GM23338 (cell line): ENCODE data around the gene KIF1A. TPM values are rescaled to one million over a fixed set of nuclear protein-coding genes. Genes with fewer than 3 reads are reported as not detected.

ENCODE experiments used
- ATAC-seq: fragments of 200-7000 bp; cut with Tn5 transposase; 3 replicates; pipeline ENCODE4 v1.9.1; 2020
- DNase-seq: peaks from one replicate; pipeline ENCODE4 v3.0.0-alpha.2; 2015; ENCODE audit warnings: low spot score
- H2AFZ ChIP-seq: fragments of 200-600 bp; sonication (generic); 2 replicates; pipeline ENCODE4 v1.8.0; 2016; ENCODE audit warnings: antibody characterized with exemption, mild to moderate bottlenecking, moderate library complexity
- H3F3A ChIP-seq: fragments of 200-600 bp; sonication (generic); replicated peaks from 2 replicates; pipeline ENCODE4 v1.8.0; 2017; ENCODE audit warnings: antibody characterized with exemption, mixed run types, low read depth
- H3K27ac ChIP-seq: fragments of 200-600 bp; sonication (generic); 2 replicates; pipeline ENCODE4 v1.6.1; 2016; ENCODE audit warnings: low read depth
- H3K27me3 ChIP-seq: fragments of 200-600 bp; sonication (generic); 2 replicates; pipeline ENCODE4 v1.8.0; 2016; ENCODE audit warnings: mild to moderate bottlenecking, mixed run types, moderate library complexity; ENCODE audit not compliant: insufficient read depth
- H3K36me3 ChIP-seq: fragments of 200-600 bp; sonication (generic); 2 replicates; pipeline ENCODE4 v1.8.0; 2016; ENCODE audit warnings: mild to moderate bottlenecking; ENCODE audit not compliant: insufficient read depth
- H3K4me1 ChIP-seq: fragments of 200-600 bp; sonication (generic); 2 replicates; pipeline ENCODE4 v1.8.0; 2016; ENCODE audit warnings: mild to moderate bottlenecking, moderate library complexity; ENCODE audit not compliant: insufficient read depth
- H3K4me2 ChIP-seq: fragments of 200-600 bp; sonication (generic); 2 replicates; pipeline ENCODE4 v1.7.1; 2017; ENCODE audit warnings: mixed run types
- H3K4me3 ChIP-seq: fragments of 200-600 bp; sonication (generic); 2 replicates; pipeline ENCODE4 v1.6.1; 2016; ENCODE audit warnings: mixed run types
- H3K79me2 ChIP-seq: fragments of 200-600 bp; sonication (generic); replicated peaks from 2 replicates; pipeline ENCODE4 v1.8.0; 2017; ENCODE audit warnings: mild to moderate bottlenecking; ENCODE audit not compliant: insufficient read depth
- H3K9me2 ChIP-seq: fragments of 200-600 bp; sonication (generic); 2 replicates; pipeline ENCODE4 v1.8.0; 2017; ENCODE audit not compliant: insufficient read depth
- H4K20me1 ChIP-seq: fragments of 200-600 bp; sonication (generic); replicated peaks from 2 replicates; pipeline ENCODE4 v1.8.0; 2017; ENCODE audit warnings: mild to moderate bottlenecking; ENCODE audit not compliant: insufficient read depth
- H3K27ac Mint-ChIP-seq: 2 replicates; pipeline ENCODE4 v1.8.0; 2020; ENCODE audit warnings: inconsistent platforms, mild to moderate bottlenecking, moderate library complexity, mixed read lengths
- H3K27me3 Mint-ChIP-seq: 3 replicates; pipeline ENCODE4 v1.8.0; 2022; ENCODE audit warnings: low read depth, mild to moderate bottlenecking, moderate library complexity, mixed read lengths, inconsistent platforms; ENCODE audit not compliant: insufficient read depth, poor library complexity
- H3K36me3 Mint-ChIP-seq: 3 replicates; pipeline ENCODE4 v1.8.0; 2021; ENCODE audit warnings: low read depth, mild to moderate bottlenecking, inconsistent platforms, moderate library complexity, mixed read lengths
- H3K4me1 Mint-ChIP-seq: 3 replicates; pipeline ENCODE4 v1.8.0; 2020; ENCODE audit warnings: mild to moderate bottlenecking, inconsistent platforms, mixed read lengths
- H3K4me3 Mint-ChIP-seq: 3 replicates; pipeline ENCODE4 v1.8.0; 2021; ENCODE audit warnings: moderate library complexity, mild to moderate bottlenecking, inconsistent platforms, mixed read lengths
- H3K9me3 Mint-ChIP-seq: 3 replicates; pipeline ENCODE4 v1.8.0; 2020; ENCODE audit warnings: moderate library complexity, mild to moderate bottlenecking, inconsistent platforms, mixed read lengths
- CREB1 ChIP-seq: fragments of 250-450 bp; sonication (Bioruptor Pico); IDR thresholded peaks from 2 replicates; pipeline ENCODE4 v1.5.0; 2020; ENCODE audit warnings: low read depth, mild to moderate bottlenecking, moderate library complexity
- EZH2 ChIP-seq: fragments of 200-600 bp; sonication (generic); IDR thresholded peaks from one replicate; pipeline ENCODE4 v1.8.0; 2017; ENCODE audit warnings: antibody characterized with exemption, mild to moderate bottlenecking, low read depth; ENCODE audit not compliant: unreplicated experiment
- EZH2phosphoT487 ChIP-seq: fragments of 200-600 bp; sonication (generic); IDR thresholded peaks from one replicate; pipeline ENCODE4 v1.8.1; 2018; ENCODE audit warnings: antibody characterized with exemption; ENCODE audit not compliant: unreplicated experiment
- JUNB ChIP-seq: IDR thresholded peaks from one replicate; pipeline ENCODE4 v1.6.1; 2016; ENCODE audit warnings: antibody characterized with exemption; ENCODE audit not compliant: unreplicated experiment
- NANOG ChIP-seq: IDR thresholded peaks from 2 replicates; pipeline ENCODE4 v1.6.1; 2016; ENCODE audit warnings: antibody characterized with exemption, borderline replicate concordance
- POLR2AphosphoS5 ChIP-seq: IDR thresholded peaks from 2 replicates; pipeline ENCODE4 v1.6.1; 2016; ENCODE audit warnings: antibody characterized with exemption, low read depth
- STAT1 ChIP-seq: IDR thresholded peaks from one replicate; pipeline ENCODE4 v1.6.1; 2016; ENCODE audit warnings: antibody characterized with exemption; ENCODE audit not compliant: unreplicated experiment
- ZNF114 ChIP-seq: fragments of 250-450 bp; sonication (Bioruptor Pico); IDR thresholded peaks from 2 replicates; pipeline ENCODE4 v1.5.0; 2020; ENCODE audit warnings: mild to moderate bottlenecking, moderate library complexity
- ZNF331 ChIP-seq: fragments of 250-450 bp; sonication (Bioruptor Pico); IDR thresholded peaks from 2 replicates; pipeline ENCODE4 v1.5.0; 2020; ENCODE audit warnings: low read depth, mild to moderate bottlenecking, moderate library complexity
- polyA plus RNA-seq: library from polyadenylated mRNA; unstranded; fragments of >200 nt; fragmentation: Nextera tagmentation; extraction: Ambion mirVana; gene quantifications from 2 replicates; pipeline ENCODE4 v1.2.1, GENCODE V29; 2016
- total RNA-seq: library from RNA; depleted of rRNA; stranded (reverse); fragments of >200 nt; shearing (Covaris generic); gene quantifications from 2 replicates; pipeline ENCODE4 v1.2.3, GENCODE V29; 2014
- TF ChIP-seq, protein P1 (sequence below): IDR thresholded peaks from one replicate; pipeline ENCODE4 v1.6.1; 2018; ENCODE audit warnings: antibody characterized with exemption; ENCODE audit not compliant: unreplicated experiment
- TF ChIP-seq, protein P2 (sequence below): IDR thresholded peaks from 2 replicates; pipeline ENCODE4 v1.6.1; 2016; ENCODE audit warnings: antibody characterized with exemption
- TF ChIP-seq, protein P3 (sequence below): fragments of 250-450 bp; sonication (Bioruptor Pico); IDR thresholded peaks from 2 replicates; pipeline ENCODE4 v1.5.0; 2020; ENCODE audit warnings: mild to moderate bottlenecking, moderate library complexity
- TF ChIP-seq, protein P4 (sequence below), 2 experiments: fragments of 200-600 bp in 1 of 2; sonication (generic) in 1 of 2; conservative IDR thresholded peaks; 2 replicates each; pipeline versions ENCODE4 v1.5.1 to v1.6.1; 2016 to 2017; ENCODE audit warnings: antibody characterized with exemption in 2 of 2, low read depth in 2 of 2, mild to moderate bottlenecking in 2 of 2, moderate library complexity in 1 of 2

The KIF1A gene
- total and polyA plus RNA-seq, 2 experiments from 2014 or later = 169 to 214 TPM

DNA sequence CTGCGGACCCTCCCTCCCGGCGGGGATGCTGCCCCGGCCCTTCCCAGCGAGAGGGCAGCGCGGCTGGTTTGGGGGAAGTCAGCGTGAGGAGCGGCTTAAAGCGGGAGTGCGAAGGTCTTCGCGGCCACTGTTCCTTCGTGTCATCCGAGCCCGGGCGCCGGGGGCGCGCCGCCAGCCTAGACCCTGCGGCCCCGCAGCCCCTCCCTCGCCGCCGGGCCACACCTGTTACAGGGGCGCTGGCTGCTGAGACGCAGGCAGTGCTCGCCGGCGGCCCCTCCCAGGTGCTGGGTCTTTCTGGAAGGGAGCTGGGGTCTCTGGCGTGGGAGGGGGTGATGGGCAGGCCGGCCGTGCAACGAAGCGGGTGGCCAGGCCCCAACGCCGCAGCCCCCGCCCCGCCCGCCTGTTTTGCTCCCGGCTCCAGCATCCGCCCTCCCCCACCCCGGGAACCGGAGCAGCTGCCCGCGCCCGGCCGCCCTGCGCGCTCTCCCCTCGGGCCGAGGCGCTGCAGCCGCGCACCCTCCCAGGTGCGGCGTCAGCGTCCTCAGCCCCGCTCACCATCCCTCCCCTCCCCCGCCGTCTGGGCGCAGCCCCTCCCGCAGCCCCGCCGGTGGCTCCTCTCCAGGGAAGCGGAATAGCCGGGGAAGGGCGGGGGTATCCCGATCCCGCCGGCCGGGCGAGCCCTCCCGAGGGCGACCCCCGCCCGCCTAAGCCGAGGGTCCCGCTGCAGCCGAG lies 727 bp downstream of the KIF1A start:
- Histone ChIP-seq H3F3A (0 out of 2 replicates have a peak, but pooled peaks cover 3% of the 10 kb centered on the region), H4K20me1 (peaks cover 30% of the 10 kb centered on the region), H3K27me3 (peaks cover 25% of the 10 kb centered on the region), H2AFZ (no peak overlapping the region), H3K36me3 (no peaks in the 10 kb centered on the region), H3K4me3 (peak overlapping the region; percentile 88), H3K9me2 (no peaks in the 10 kb centered on the region), H3K4me1 (peaks cover 14% of the 10 kb centered on the region; the same call in 1 of the 2 replicates), H3K4me2 (peak overlapping the region; percentile 91), H3K27ac (peak overlapping the region; percentile 84; the same call in 1 of the 2 replicates), H3K79me2 (peaks cover 48% of the 10 kb centered on the region)
- peak; percentile 47 for ATAC-seq
- TF ChIP-seq CREB1 (no peak), ZNF114 (CRISPR knock-in tag) (no peak), ZNF331 (no peak), NANOG (no peak), EZH2phosphoT487 (no peak), POLR2AphosphoS5 (no peak; the same call in 1 of the 2 replicates), STAT1 (no peak), EZH2 (no peak), JUNB (no peak)
- TF ChIP-seq, protein P1, sequence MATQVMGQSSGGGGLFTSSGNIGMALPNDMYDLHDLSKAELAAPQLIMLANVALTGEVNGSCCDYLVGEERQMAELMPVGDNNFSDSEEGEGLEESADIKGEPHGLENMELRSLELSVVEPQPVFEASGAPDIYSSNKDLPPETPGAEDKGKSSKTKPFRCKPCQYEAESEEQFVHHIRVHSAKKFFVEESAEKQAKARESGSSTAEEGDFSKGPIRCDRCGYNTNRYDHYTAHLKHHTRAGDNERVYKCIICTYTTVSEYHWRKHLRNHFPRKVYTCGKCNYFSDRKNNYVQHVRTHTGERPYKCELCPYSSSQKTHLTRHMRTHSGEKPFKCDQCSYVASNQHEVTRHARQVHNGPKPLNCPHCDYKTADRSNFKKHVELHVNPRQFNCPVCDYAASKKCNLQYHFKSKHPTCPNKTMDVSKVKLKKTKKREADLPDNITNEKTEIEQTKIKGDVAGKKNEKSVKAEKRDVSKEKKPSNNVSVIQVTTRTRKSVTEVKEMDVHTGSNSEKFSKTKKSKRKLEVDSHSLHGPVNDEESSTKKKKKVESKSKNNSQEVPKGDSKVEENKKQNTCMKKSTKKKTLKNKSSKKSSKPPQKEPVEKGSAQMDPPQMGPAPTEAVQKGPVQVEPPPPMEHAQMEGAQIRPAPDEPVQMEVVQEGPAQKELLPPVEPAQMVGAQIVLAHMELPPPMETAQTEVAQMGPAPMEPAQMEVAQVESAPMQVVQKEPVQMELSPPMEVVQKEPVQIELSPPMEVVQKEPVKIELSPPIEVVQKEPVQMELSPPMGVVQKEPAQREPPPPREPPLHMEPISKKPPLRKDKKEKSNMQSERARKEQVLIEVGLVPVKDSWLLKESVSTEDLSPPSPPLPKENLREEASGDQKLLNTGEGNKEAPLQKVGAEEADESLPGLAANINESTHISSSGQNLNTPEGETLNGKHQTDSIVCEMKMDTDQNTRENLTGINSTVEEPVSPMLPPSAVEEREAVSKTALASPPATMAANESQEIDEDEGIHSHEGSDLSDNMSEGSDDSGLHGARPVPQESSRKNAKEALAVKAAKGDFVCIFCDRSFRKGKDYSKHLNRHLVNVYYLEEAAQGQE = no peak
- TF ChIP-seq, protein P2, sequence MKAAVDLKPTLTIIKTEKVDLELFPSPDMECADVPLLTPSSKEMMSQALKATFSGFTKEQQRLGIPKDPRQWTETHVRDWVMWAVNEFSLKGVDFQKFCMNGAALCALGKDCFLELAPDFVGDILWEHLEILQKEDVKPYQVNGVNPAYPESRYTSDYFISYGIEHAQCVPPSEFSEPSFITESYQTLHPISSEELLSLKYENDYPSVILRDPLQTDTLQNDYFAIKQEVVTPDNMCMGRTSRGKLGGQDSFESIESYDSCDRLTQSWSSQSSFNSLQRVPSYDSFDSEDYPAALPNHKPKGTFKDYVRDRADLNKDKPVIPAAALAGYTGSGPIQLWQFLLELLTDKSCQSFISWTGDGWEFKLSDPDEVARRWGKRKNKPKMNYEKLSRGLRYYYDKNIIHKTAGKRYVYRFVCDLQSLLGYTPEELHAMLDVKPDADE = no peak
- TF ChIP-seq, protein P3, sequence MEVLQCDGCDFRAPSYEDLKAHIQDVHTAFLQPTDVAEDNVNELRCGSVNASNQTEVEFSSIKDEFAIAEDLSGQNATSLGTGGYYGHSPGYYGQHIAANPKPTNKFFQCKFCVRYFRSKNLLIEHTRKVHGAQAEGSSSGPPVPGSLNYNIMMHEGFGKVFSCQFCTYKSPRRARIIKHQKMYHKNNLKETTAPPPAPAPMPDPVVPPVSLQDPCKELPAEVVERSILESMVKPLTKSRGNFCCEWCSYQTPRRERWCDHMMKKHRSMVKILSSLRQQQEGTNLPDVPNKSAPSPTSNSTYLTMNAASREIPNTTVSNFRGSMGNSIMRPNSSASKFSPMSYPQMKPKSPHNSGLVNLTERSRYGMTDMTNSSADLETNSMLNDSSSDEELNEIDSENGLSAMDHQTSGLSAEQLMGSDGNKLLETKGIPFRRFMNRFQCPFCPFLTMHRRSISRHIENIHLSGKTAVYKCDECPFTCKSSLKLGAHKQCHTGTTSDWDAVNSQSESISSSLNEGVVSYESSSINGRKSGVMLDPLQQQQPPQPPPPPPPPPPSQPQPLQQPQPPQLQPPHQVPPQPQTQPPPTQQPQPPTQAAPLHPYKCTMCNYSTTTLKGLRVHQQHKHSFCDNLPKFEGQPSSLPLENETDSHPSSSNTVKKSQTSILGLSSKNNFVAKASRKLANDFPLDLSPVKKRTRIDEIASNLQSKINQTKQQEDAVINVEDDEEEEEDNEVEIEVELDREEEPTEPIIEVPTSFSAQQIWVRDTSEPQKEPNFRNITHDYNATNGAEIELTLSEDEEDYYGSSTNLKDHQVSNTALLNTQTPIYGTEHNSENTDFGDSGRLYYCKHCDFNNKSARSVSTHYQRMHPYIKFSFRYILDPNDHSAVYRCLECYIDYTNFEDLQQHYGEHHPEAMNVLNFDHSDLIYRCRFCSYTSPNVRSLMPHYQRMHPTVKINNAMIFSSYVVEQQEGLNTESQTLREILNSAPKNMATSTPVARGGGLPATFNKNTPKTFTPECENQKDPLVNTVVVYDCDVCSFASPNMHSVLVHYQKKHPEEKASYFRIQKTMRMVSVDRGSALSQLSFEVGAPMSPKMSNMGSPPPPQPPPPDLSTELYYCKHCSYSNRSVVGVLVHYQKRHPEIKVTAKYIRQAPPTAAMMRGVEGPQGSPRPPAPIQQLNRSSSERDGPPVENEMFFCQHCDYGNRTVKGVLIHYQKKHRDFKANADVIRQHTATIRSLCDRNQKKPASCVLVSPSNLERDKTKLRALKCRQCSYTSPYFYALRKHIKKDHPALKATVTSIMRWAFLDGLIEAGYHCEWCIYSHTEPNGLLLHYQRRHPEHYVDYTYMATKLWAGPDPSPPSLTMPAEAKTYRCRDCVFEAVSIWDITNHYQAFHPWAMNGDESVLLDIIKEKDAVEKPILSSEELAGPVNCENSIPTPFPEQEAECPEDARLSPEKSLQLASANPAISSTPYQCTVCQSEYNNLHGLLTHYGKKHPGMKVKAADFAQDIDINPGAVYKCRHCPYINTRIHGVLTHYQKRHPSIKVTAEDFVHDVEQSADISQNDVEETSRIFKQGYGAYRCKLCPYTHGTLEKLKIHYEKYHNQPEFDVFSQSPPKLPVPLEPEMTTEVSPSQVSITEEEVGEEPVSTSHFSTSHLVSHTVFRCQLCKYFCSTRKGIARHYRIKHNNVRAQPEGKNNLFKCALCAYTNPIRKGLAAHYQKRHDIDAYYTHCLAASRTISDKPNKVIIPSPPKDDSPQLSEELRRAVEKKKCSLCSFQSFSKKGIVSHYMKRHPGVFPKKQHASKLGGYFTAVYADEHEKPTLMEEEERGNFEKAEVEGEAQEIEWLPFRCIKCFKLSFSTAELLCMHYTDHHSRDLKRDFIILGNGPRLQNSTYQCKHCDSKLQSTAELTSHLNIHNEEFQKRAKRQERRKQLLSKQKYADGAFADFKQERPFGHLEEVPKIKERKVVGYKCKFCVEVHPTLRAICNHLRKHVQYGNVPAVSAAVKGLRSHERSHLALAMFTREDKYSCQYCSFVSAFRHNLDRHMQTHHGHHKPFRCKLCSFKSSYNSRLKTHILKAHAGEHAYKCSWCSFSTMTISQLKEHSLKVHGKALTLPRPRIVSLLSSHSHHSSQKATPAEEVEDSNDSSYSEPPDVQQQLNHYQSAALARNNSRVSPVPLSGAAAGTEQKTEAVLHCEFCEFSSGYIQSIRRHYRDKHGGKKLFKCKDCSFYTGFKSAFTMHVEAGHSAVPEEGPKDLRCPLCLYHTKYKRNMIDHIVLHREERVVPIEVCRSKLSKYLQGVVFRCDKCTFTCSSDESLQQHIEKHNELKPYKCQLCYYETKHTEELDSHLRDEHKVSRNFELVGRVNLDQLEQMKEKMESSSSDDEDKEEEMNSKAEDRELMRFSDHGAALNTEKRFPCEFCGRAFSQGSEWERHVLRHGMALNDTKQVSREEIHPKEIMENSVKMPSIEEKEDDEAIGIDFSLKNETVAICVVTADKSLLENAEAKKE (CRISPR knock-in tag) = no peak
- TF ChIP-seq, protein P4, sequence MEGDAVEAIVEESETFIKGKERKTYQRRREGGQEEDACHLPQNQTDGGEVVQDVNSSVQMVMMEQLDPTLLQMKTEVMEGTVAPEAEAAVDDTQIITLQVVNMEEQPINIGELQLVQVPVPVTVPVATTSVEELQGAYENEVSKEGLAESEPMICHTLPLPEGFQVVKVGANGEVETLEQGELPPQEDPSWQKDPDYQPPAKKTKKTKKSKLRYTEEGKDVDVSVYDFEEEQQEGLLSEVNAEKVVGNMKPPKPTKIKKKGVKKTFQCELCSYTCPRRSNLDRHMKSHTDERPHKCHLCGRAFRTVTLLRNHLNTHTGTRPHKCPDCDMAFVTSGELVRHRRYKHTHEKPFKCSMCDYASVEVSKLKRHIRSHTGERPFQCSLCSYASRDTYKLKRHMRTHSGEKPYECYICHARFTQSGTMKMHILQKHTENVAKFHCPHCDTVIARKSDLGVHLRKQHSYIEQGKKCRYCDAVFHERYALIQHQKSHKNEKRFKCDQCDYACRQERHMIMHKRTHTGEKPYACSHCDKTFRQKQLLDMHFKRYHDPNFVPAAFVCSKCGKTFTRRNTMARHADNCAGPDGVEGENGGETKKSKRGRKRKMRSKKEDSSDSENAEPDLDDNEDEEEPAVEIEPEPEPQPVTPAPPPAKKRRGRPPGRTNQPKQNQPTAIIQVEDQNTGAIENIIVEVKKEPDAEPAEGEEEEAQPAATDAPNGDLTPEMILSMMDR (conservative IDR thresholded peaks at IDR 0.05; ENCODE audit: low read depth in 2 of 2) = no peak
- Mint-ChIP-seq H3K27ac (no peak overlapping the region), H3K4me3 (peak overlapping the region; percentile 83), H3K9me3 (peaks cover 8% of the 10 kb centered on the region), H3K36me3 (peaks cover 32% of the 10 kb centered on the region), H3K4me1 (peaks cover 33% of the 10 kb centered on the region), H3K27me3 (peaks cover 17% of the 10 kb centered on the region)
- DNase-seq = peak; percentile 74
